Fibroblast of lung (primary cell): ENCODE results near the gene RMND1. TPM values are rescaled to one million over a fixed set of nuclear protein-coding genes. Genes with fewer than 3 reads are reported as not detected.

Experiments used
- DNase-seq, 2 donors: peaks; one replicate each; pipeline versions ENCODE4 v3.0.0 to v3.0.0-alpha.2; 2010; ENCODE audit warnings: low read depth in 2 of 2
- H2AFZ ChIP-seq: 2 replicates; pipeline ENCODE4 v1.5.1; 2012; ENCODE audit warnings: low read length, control low read depth, inconsistent platforms
- H3K27ac ChIP-seq: 2 replicates; pipeline ENCODE4 v1.5.1; 2011; ENCODE audit warnings: low read length, control low read depth; ENCODE audit not compliant: insufficient read depth
- H3K27me3 ChIP-seq: 2 replicates; pipeline ENCODE4 v1.5.1; 2011; ENCODE audit warnings: mild to moderate bottlenecking, low read length; ENCODE audit not compliant: control insufficient read depth, insufficient read depth
- H3K36me3 ChIP-seq: 2 replicates; pipeline ENCODE4 v1.5.1; 2011; ENCODE audit warnings: low read length; ENCODE audit not compliant: control insufficient read depth, insufficient read depth
- H3K4me1 ChIP-seq: 2 replicates; pipeline ENCODE4 v1.5.1; 2011; ENCODE audit warnings: low read length; ENCODE audit not compliant: control insufficient read depth, insufficient read depth; ENCODE audit errors: extremely low read depth
- H3K4me2 ChIP-seq: 2 replicates; pipeline ENCODE4 v1.5.1; 2011; ENCODE audit warnings: low read length, control low read depth; ENCODE audit not compliant: insufficient read depth; ENCODE audit errors: extremely low read depth
- H3K4me3 ChIP-seq, 4 experiments: fragments of 200-600 bp in 1 of 4; sonication (generic) in 1 of 4; replicated peaks in 1 of 4; 2 replicates each; pipeline ENCODE4 v1.5.1; 2011 to 2016; ENCODE audit warnings: low read length in 4 of 4, low read depth in 3 of 4, mild to moderate bottlenecking in 3 of 4, control low read depth in 2 of 4, inconsistent platforms in 1 of 4, mixed read lengths in 1 of 4; ENCODE audit not compliant: insufficient read depth in 1 of 4; ENCODE audit errors: control extremely low read depth in 1 of 4
- H3K79me2 ChIP-seq: 2 replicates; pipeline ENCODE4 v1.5.1; 2012; ENCODE audit warnings: mild to moderate bottlenecking, low read length, inconsistent platforms; ENCODE audit not compliant: control insufficient read depth, insufficient read depth
- H3K9ac ChIP-seq: 2 replicates; pipeline ENCODE4 v1.5.1; 2011; ENCODE audit warnings: mild to moderate bottlenecking, low read length, control low read depth; ENCODE audit not compliant: insufficient read depth
- H3K9me3 ChIP-seq: 2 replicates; pipeline ENCODE4 v1.5.1; 2012; ENCODE audit warnings: low read depth, low read length; ENCODE audit not compliant: control insufficient read depth, insufficient read depth
- H4K20me1 ChIP-seq: 2 replicates; pipeline ENCODE4 v1.5.1; 2011; ENCODE audit warnings: low read length; ENCODE audit not compliant: control insufficient read depth, insufficient read depth; ENCODE audit errors: extremely low read depth
- CTCF ChIP-seq, 2 donors: IDR thresholded peaks in 1 of 2; conservative IDR thresholded peaks in 1 of 2; 1 replicate in 1 of 2; 2 replicates in 1 of 2; pipeline ENCODE4 v1.5.1; 2011 to 2012; ENCODE audit warnings: low read length in 2 of 2, control low read depth in 1 of 2, inconsistent platforms in 1 of 2, low read depth in 1 of 2, mild to moderate bottlenecking in 1 of 2
- EZH2 ChIP-seq: IDR thresholded peaks from 2 replicates; pipeline ENCODE4 v1.5.1; 2012; ENCODE audit warnings: low read length, control low read depth, mild to moderate bottlenecking; ENCODE audit errors: missing control alignments
- polyA plus RNA-seq, 2 donors: library from polyadenylated mRNA; depleted of rRNA in 1 of 2; stranded (reverse) in 1 of 2; unstranded in 1 of 2; fragments of >200 nt; gene quantifications; 2 replicates each; pipeline ENCODE4 v1.2.1, GENCODE V29; 2011 to 2012; ENCODE audit warnings: missing spikeins in 1 of 2
- total RNA-seq: library from RNA; depleted of rRNA; stranded (reverse); fragments of >200 nt; gene quantifications from 2 replicates; pipeline ENCODE4 v1.2.1, GENCODE V29; 2014

Gene RMND1
- total and polyA plus RNA-seq, 2 donors (not counting 1 experiment from before 2014, with no cell fraction given): 21.5 to 58.3 TPM

- H3K27ac ChIP-seq: no peak overlapping the region
- H3K79me2 ChIP-seq: peaks cover 26% of the 10 kb centered on the region
- H3K27me3 ChIP-seq: no peaks in the 10 kb centered on the region
- no peak overlapping the region for H3K9ac ChIP-seq
- no peak for TF ChIP-seq CTCF (conservative IDR thresholded peaks at IDR 0.05 in 1 of 2, IDR thresholded peaks at IDR 0.05 in 1 of 2; ENCODE audit: low read depth in 1 of 2, low read length in 2 of 2)
- no peak for TF ChIP-seq EZH2
- H2AFZ ChIP-seq: no peak overlapping the region
- H3K4me1 ChIP-seq: peaks cover 2% of the 10 kb centered on the region
- H4K20me1 ChIP-seq: no peaks in the 10 kb centered on the region
- no peaks in the 10 kb centered on the region for H3K36me3 ChIP-seq
- no peak overlapping the region for H3K4me3 ChIP-seq
- no peak overlapping the region for H3K4me2 ChIP-seq
- no peaks in the 10 kb centered on the region for H3K9me3 ChIP-seq
- DNase-seq: no peak
Measured at GRCh38 chr6:151372164-151372563, 79.8 kb downstream of the RMND1 start.

- TF ChIP-seq CTCF (conservative IDR thresholded peaks at IDR 0.05 in 1 of 2, IDR thresholded peaks at IDR 0.05 in 1 of 2; ENCODE audit: low read depth in 1 of 2, low read length in 2 of 2) (peak; percentile 13 to 44), EZH2 (no peak)
- Histone ChIP-seq H3K27me3 (no peaks in the 10 kb centered on the region), H3K9me3 (no peaks in the 10 kb centered on the region), H3K4me3 (no peak overlapping the region), H3K9ac (no peak overlapping the region), H2AFZ (no peak overlapping the region), H3K4me2 (no peak overlapping the region), H3K4me1 (peaks cover 2% of the 10 kb centered on the region), H4K20me1 (no peaks in the 10 kb centered on the region), H3K36me3 (peaks cover 5% of the 10 kb centered on the region), H3K79me2 (peaks cover 16% of the 10 kb centered on the region), H3K27ac (no peak overlapping the region)
- peak; percentile 50 to 54 for DNase-seq
Measured at GRCh38 chr6:151370509-151371078, 81.3 kb downstream of the RMND1 start.

DNA sequence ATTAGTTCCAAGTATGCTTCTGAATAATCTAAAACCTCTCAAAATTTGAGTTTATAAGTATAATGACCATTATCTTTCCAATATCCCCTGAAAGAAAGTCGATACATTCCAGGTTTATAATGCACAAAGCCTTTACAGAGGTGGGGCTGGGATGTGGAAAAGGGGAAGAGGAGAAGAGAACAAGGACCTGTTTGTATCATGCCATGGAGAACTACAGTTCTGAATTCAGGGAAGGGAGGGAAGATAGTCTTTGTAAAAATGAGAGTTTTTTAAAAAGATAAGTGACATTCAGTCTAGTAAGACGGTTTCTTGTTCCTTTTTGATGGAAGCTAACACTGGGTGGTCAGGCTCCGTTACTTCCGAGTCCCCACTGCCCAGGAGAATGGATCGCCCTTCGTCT, 86.7 kb downstream of the RMND1 start:
- Histone ChIP-seq H3K9ac (no peak overlapping the region), H3K36me3 (peaks cover 10% of the 10 kb centered on the region), H2AFZ (no peak overlapping the region), H3K27me3 (no peaks in the 10 kb centered on the region), H3K79me2 (no peaks in the 10 kb centered on the region), H3K4me3 (no peak overlapping the region), H4K20me1 (no peaks in the 10 kb centered on the region), H3K27ac (no peak overlapping the region), H3K9me3 (no peaks in the 10 kb centered on the region), H3K4me2 (no peak overlapping the region), H3K4me1 (no peaks in the 10 kb centered on the region)
- TF ChIP-seq EZH2: no peak
- no peak for TF ChIP-seq CTCF (conservative IDR thresholded peaks at IDR 0.05 in 1 of 2, IDR thresholded peaks at IDR 0.05 in 1 of 2; ENCODE audit: low read depth in 1 of 2, low read length in 2 of 2)
- DNase-seq: no peak
